Activated naive CD8-positive, alpha-beta T cell treated with anti-CD3 and anti-CD28 coated beads for 36 hours (primary cell): Measurements from ENCODE around the gene VRK1. TPM values are rescaled to one million over a fixed set of nuclear protein-coding genes. Genes with fewer than 3 reads are reported as not detected.

Experiments
- DNase-seq: peaks from one replicate; pipeline ENCODE4 v3.0.0; 2021
- H3K27ac Mint-ChIP-seq: one replicate; pipeline ENCODE4 v1.8.0; 2022; ENCODE audit warnings: mild to moderate bottlenecking, moderate library complexity, mixed read lengths
- H3K27me3 Mint-ChIP-seq: one replicate; pipeline ENCODE4 v1.8.0; 2022; ENCODE audit warnings: mild to moderate bottlenecking, mixed read lengths
- H3K36me3 Mint-ChIP-seq: one replicate; pipeline ENCODE4 v1.8.0; 2021; ENCODE audit warnings: mild to moderate bottlenecking, mixed read lengths
- H3K4me1 Mint-ChIP-seq: one replicate; pipeline ENCODE4 v1.8.0; 2021; ENCODE audit warnings: mixed read lengths
- H3K4me3 Mint-ChIP-seq: one replicate; pipeline ENCODE4 v1.8.0; 2022; ENCODE audit warnings: mild to moderate bottlenecking, moderate library complexity, mixed read lengths
- H3K9me3 Mint-ChIP-seq: one replicate; pipeline ENCODE4 v1.8.0; 2022; ENCODE audit warnings: mixed read lengths
- total RNA-seq, 2 experiments: library from RNA; stranded (reverse); gene quantifications; one replicate each; pipeline ENCODE4 v1.2.3, GENCODE V29; 2021

The VRK1 gene
- total RNA-seq, 2 experiments from 2014 or later, result 85.7 to 96.8 TPM

- Mint-ChIP-seq H3K4me3 (no peak overlapping the region), H3K4me1 (peaks cover 27% of the 10 kb centered on the region), H3K36me3 (peaks cover 53% of the 10 kb centered on the region), H3K27me3 (no peaks in the 10 kb centered on the region), H3K9me3 (peaks cover 25% of the 10 kb centered on the region), H3K27ac (no peak overlapping the region)
- no peak for DNase-seq
These were observed 30.1 kb downstream of the VRK1 start for GRCh38 chr14:96827290-96827689.

GRCh38 chr14:96829791-96830190 lies 32.6 kb downstream of the VRK1 start:
- no peak for DNase-seq
- no peak overlapping the region for H3K27ac Mint-ChIP-seq
- peaks cover 22% of the 10 kb centered on the region for H3K4me1 Mint-ChIP-seq
- H3K9me3 Mint-ChIP-seq, result peaks cover 14% of the 10 kb centered on the region
- no peak overlapping the region for H3K4me3 Mint-ChIP-seq
- H3K36me3 Mint-ChIP-seq, result peaks cover 41% of the 10 kb centered on the region
- H3K27me3 Mint-ChIP-seq, result no peaks in the 10 kb centered on the region

GRCh38 chr14:96830946-96831345 lies 33.8 kb downstream of the VRK1 start:
- peak overlapping the region; percentile 54 for H3K27ac Mint-ChIP-seq
- H3K4me1 Mint-ChIP-seq, result peaks cover 14% of the 10 kb centered on the region
- H3K4me3 Mint-ChIP-seq, result no peak overlapping the region
- DNase-seq, result no peak
- H3K9me3 Mint-ChIP-seq, result peaks cover 14% of the 10 kb centered on the region
- H3K36me3 Mint-ChIP-seq, result peaks cover 45% of the 10 kb centered on the region
- no peaks in the 10 kb centered on the region for H3K27me3 Mint-ChIP-seq

- H3K36me3 Mint-ChIP-seq, result peaks cover 49% of the 10 kb centered on the region
These were observed 35.2 kb downstream of the VRK1 start for GRCh38 chr14:96832351-96832750.

GRCh38 chr14:96838449-96838848 lies 41.3 kb downstream of the VRK1 start:
- Mint-ChIP-seq H3K27ac (no peak overlapping the region), H3K36me3 (peaks cover 41% of the 10 kb centered on the region), H3K4me3 (no peak overlapping the region), H3K4me1 (peaks cover 3% of the 10 kb centered on the region), H3K9me3 (no peaks in the 10 kb centered on the region), H3K27me3 (no peaks in the 10 kb centered on the region)
- no peak for DNase-seq

More at GRCh38 chr14:96832351-96832750, 35.2 kb downstream of the VRK1 start:
- no peak overlapping the region for H3K4me3 Mint-ChIP-seq
- peaks cover 15% of the 10 kb centered on the region for H3K4me1 Mint-ChIP-seq
- peaks cover 14% of the 10 kb centered on the region for H3K9me3 Mint-ChIP-seq
- no peaks in the 10 kb centered on the region for H3K27me3 Mint-ChIP-seq
- DNase-seq, result no peak
- no peak overlapping the region for H3K27ac Mint-ChIP-seq

- Mint-ChIP-seq H3K27ac (no peak overlapping the region), H3K9me3 (no peaks in the 10 kb centered on the region), H3K36me3 (peaks cover 41% of the 10 kb centered on the region), H3K4me3 (no peak overlapping the region), H3K27me3 (no peaks in the 10 kb centered on the region), H3K4me1 (peaks cover 3% of the 10 kb centered on the region)
- no peak for DNase-seq
These were observed 42.1 kb downstream of the VRK1 start for GRCh38 chr14:96839251-96839650.

- H3K9me3 Mint-ChIP-seq, result no peaks in the 10 kb centered on the region
- H3K36me3 Mint-ChIP-seq, result peaks cover 40% of the 10 kb centered on the region
- no peak overlapping the region for H3K4me3 Mint-ChIP-seq
- H3K27ac Mint-ChIP-seq, result no peak overlapping the region
- no peaks in the 10 kb centered on the region for H3K27me3 Mint-ChIP-seq
- peaks cover 2% of the 10 kb centered on the region for H3K4me1 Mint-ChIP-seq
- DNase-seq, result no peak
These were observed 46.0 kb downstream of the VRK1 start for GRCh38 chr14:96843137-96843536.

GRCh38 chr14:96844857-96845570 lies 47.8 kb downstream of the VRK1 start:
- H3K27ac Mint-ChIP-seq, result no peak overlapping the region
- H3K36me3 Mint-ChIP-seq, result peaks cover 40% of the 10 kb centered on the region
- H3K27me3 Mint-ChIP-seq, result no peaks in the 10 kb centered on the region
- no peak overlapping the region for H3K4me3 Mint-ChIP-seq
- DNase-seq, result no peak
- H3K4me1 Mint-ChIP-seq, result peaks cover 2% of the 10 kb centered on the region
- H3K9me3 Mint-ChIP-seq, result no peaks in the 10 kb centered on the region

- Mint-ChIP-seq H3K27me3 (no peaks in the 10 kb centered on the region), H3K9me3 (no peaks in the 10 kb centered on the region), H3K4me1 (peaks cover 13% of the 10 kb centered on the region), H3K36me3 (peaks cover 38% of the 10 kb centered on the region), H3K4me3 (no peak overlapping the region), H3K27ac (no peak overlapping the region)
- no peak for DNase-seq
These were observed 50.3 kb downstream of the VRK1 start for GRCh38 chr14:96847451-96847850.

GRCh38 chr14:96848011-96848410 lies 50.8 kb downstream of the VRK1 start:
- Mint-ChIP-seq H3K27me3 (no peaks in the 10 kb centered on the region), H3K27ac (no peak overlapping the region), H3K9me3 (no peaks in the 10 kb centered on the region), H3K36me3 (peaks cover 39% of the 10 kb centered on the region), H3K4me1 (peaks cover 15% of the 10 kb centered on the region), H3K4me3 (no peak overlapping the region)
- DNase-seq, result no peak

- H3K4me1 Mint-ChIP-seq, result peaks cover 15% of the 10 kb centered on the region
These were observed 52.6 kb downstream of the VRK1 start for GRCh38 chr14:96849733-96850132.

GRCh38 chr14:96851694-96852381 lies 54.7 kb downstream of the VRK1 start:
- H3K4me3 Mint-ChIP-seq, result no peak overlapping the region
- peaks cover 15% of the 10 kb centered on the region for H3K4me1 Mint-ChIP-seq
- DNase-seq, result no peak
- peaks cover 41% of the 10 kb centered on the region for H3K36me3 Mint-ChIP-seq
- H3K9me3 Mint-ChIP-seq, result no peaks in the 10 kb centered on the region
- no peak overlapping the region for H3K27ac Mint-ChIP-seq
- no peaks in the 10 kb centered on the region for H3K27me3 Mint-ChIP-seq

More at GRCh38 chr14:96849733-96850132, 52.6 kb downstream of the VRK1 start:
- no peak for DNase-seq
- Mint-ChIP-seq H3K27me3 (no peaks in the 10 kb centered on the region), H3K36me3 (peaks cover 38% of the 10 kb centered on the region), H3K9me3 (no peaks in the 10 kb centered on the region), H3K27ac (no peak overlapping the region), H3K4me3 (no peak overlapping the region)

- H3K4me1 Mint-ChIP-seq, result peaks cover 15% of the 10 kb centered on the region
- no peak overlapping the region for H3K4me3 Mint-ChIP-seq
- no peaks in the 10 kb centered on the region for H3K27me3 Mint-ChIP-seq
- H3K36me3 Mint-ChIP-seq, result peaks cover 36% of the 10 kb centered on the region
- H3K9me3 Mint-ChIP-seq, result no peaks in the 10 kb centered on the region
- H3K27ac Mint-ChIP-seq, result no peak overlapping the region
- no peak for DNase-seq
These were observed 55.7 kb downstream of the VRK1 start for GRCh38 chr14:96852823-96853422.

- no peak for DNase-seq
- Mint-ChIP-seq H3K27me3 (no peaks in the 10 kb centered on the region), H3K9me3 (no peaks in the 10 kb centered on the region), H3K4me3 (no peak overlapping the region), H3K36me3 (peaks cover 39% of the 10 kb centered on the region), H3K4me1 (no peaks in the 10 kb centered on the region), H3K27ac (no peak overlapping the region)
These were observed 61.5 kb downstream of the VRK1 start for GRCh38 chr14:96858643-96859042.

- Mint-ChIP-seq H3K27ac (no peak overlapping the region), H3K36me3 (peaks cover 53% of the 10 kb centered on the region)
These were observed 64.6 kb downstream of the VRK1 start for GRCh38 chr14:96861568-96862310.

More at GRCh38 chr14:96861568-96862310, 64.6 kb downstream of the VRK1 start:
- Mint-ChIP-seq H3K27me3 (no peaks in the 10 kb centered on the region), H3K4me1 (no peaks in the 10 kb centered on the region), H3K4me3 (no peak overlapping the region), H3K9me3 (peaks cover 1% of the 10 kb centered on the region)
- no peak for DNase-seq
